GM18951 (cell line): ENCODE data around the gene PDCD1.
"Not testable (repeated sequence)": the region's sequence is repeated elsewhere in the genome, so short reads cannot be mapped to it uniquely, and the experiment has no call there.

Source experiments
- POLR2A ChIP-seq: IDR thresholded peaks from 4 replicates; pipeline ENCODE4 v1.6.1; 2011; ENCODE audit warnings: mild to moderate bottlenecking; ENCODE audit not compliant: insufficient read length, insufficient read depth; ENCODE audit errors: extremely low read depth
- in situ Hi-C: fragments of 300-500 bp; cut with MboI; formaldehyde crosslinking; loops from one replicate; pipeline ENCODE4 v1.12.0; 2022; ENCODE audit warnings: low sequenced_read_pairs, mixed read lengths, inconsistent platforms; ENCODE audit not compliant: unreplicated experiment

Gene PDCD1

DNA sequence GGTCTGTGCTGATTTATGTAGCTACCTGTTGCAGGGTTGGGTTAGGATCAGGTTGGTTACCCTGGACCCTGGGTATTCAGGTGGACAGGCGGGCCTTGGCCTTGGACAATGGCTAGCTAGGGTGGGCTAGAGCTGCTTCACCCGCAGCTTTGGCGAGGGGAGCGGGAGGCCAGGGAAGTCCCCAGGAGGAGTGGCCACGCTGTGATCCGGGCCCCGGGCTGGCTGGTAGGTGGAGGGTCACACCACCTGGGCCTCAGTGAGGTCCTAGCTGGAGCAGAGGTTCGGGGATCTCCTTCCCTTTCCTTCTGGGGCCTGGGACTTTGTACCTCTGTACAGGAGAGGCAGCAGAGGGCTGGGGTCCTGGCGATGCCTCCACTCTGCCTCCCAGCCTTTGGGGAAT, 20.6 kb upstream of the PDCD1 start:
- in situ Hi-C loops, result no loop called here
- TF ChIP-seq POLR2A, result no peak

DNA sequence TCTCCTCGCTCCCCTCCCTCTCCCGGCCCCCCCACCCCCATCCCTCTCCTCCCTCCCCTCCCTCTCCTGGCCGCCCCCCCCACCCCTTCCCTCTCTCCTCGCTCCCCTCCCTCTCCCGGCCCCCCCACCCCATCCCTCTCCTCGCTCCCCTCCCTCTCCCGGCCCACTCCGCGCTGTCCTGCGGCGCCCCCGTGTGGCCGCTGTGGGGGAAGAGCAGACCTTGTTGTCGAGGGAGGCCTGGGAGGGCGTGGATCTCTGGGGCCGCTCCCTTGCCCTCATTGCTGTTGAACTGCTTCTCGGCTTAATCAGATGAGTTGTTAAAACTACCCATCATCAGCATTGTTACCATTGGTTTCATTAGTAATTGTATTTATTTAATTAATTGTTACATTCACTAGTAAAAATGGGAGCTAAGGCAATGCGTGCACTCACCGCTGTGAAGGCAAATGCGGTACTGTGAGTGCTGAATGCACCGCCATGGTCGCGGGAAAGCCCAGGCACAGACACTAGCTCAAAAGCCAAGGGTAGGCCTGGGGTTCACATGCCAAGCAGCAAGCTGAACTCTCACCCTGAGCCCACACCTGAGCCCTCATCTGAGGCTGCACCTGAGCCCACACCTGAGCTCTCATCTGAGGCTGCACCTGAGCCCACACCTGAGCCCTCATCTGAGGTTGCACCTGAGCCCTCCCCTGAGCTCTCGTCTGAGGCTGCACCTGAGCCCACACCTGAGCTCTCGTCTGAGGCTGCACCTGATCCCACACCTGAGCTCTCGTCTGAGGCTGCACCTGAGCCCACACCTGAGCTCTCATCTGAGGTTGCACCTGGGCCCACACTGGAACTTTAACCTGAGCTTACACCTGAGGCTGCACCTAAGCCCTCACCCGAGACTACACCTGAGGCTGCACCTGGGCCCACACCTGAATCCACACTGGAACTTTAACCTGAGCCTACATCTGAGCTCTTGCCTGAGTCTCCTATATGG, 19.6 kb upstream of the PDCD1 start:
- no peak for TF ChIP-seq POLR2A
- in situ Hi-C loops, result no loop called here

DNA sequence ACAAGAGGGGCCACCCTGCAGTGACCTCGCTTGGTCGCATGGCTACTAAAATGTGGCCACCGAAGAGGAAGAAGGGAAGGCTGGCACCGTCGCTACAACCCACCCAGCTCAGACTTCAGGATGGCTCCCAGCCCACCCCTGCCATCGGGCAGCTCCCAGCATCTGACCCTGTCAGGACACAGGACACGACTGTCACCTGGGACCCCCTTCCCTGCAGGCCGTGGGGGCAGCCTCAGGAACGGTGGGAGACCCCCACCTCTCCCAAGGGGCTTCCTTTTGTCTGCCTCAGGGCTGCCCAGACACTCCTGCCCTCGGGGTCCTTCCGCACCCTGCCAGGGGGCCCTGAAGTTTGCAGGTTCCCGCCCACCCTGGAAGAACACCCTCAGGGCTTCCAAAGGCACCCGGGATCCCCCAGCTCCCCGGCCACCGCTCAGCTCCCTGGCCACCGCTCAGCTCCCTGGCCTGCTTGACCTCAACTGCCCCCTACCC, 18.5 kb upstream of the PDCD1 start:
- no peak for TF ChIP-seq POLR2A
- in situ Hi-C loops, result no loop called here

DNA sequence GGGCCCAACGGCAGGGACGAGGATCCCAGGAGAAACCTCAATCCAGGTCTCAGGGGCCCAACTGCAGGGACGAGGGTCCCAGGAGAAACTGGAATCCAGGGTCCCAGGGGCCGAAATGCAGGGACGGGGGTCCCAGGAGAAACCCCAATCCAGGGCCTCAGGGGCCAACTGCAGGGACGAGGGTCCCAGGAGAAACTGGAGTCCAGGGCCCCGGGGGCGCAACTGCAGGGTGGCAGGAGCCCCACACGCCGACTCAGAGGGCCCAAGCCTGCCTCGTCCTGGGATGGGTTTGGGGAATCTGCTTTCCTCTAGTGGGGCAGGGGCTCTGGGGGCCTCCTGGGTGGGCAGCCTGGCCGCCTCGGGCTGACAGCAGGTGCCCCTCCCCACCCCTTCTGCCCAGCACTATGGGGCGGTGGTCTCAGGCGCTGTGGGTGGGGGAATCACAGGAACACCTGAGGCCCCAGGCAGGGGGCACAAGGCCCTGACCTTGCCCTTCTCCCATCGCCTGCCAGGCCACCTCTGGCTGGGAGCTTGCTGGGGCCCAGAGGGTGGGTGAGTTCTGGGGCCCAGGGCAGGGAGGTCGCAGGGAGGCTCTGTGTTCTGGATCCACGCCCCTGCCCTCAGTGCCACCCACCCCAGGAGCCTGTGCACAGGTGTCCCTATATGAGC, 18.0 kb upstream of the PDCD1 start:
- TF ChIP-seq POLR2A, result no peak
- in situ Hi-C loops, result no loop called here

DNA sequence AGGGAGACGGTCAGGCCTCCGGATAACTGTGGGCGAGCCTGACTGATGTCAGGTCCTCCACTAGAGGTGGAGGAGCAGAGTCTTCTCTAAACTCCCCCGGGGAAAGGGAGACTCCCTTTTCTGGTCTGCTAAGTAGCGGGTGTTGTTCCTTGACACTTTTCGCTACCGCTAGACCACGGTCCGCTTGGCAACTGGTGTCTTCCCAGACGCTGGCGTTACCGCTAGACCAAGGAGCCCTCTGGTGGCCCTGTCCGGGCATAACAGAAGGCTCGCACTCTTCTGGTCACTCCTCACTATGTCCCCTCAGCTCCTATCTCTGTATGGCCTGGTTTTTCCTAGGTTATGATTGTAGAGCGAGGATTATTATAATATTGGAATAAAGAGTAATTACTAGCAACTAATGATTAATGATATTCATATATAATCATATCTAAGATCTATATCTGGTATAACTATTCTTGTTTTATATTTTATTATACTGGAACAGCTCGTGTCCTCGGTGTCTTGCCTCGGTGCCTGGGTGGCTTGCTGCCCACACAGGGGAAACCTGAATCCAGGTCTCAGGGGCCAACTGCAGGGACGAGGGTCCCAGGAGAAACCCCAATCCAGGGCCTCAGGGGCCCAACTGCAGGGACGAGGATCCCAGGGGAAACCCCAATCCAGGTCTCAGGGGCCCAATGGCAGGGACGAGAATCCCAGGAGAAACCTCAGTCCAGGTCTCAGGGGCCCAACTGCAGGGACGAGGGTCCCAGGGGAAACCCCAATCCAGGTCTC, 17.2 kb upstream of the PDCD1 start:
- in situ Hi-C loops, result not testable (repeated sequence)

DNA sequence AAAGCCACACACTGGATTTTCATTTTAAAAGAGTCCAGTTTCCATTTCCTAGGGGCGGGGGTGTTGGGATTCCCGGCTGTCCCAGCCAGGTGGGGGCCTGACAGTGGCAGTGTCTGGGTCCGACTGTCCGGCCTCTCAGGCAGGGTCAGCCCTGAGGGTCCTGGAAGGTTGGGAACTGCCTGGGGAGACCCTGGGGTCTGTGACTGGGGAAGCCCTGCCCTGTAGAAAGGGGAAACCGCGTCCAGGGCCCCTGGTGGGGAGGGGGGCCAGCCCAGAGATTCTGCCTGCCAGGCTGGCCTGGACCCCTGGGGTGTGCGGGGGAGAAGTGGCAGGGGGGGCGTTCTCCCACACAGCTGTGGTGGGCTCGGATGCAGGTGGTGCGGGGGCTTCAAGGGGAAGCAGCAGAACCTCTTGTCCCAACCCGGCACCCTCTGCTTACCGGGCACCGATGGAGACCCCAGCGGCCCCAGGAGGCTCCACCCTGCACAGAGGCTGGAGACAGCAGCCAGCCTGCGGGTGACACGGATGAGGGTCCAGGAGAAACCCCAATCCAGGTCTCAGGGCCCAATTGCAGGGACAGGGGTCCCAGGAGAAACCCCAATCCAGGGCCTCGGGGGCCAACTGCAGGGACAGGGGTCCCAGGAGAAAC, 15.7 kb upstream of the PDCD1 start:
- TF ChIP-seq POLR2A, result no peak
- in situ Hi-C loops, result no loop called here

DNA sequence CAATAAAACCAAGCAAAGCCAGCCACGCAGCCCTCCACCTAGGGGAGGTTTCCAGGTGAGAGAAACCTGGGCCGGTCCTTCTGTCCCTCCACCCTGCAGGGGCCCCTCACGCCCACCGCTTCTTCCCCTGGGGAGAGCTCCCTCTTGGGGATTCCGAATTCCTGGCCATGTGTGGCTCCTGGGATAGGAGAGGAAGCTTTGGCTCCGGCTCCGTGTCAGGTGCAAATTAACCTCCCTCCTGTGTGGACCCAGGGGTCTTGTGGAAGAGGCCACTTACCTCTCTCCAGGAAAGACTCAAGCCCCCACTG, 15.1 kb upstream of the PDCD1 start:
- in situ Hi-C loops, result no loop called here
- no peak for TF ChIP-seq POLR2A

DNA sequence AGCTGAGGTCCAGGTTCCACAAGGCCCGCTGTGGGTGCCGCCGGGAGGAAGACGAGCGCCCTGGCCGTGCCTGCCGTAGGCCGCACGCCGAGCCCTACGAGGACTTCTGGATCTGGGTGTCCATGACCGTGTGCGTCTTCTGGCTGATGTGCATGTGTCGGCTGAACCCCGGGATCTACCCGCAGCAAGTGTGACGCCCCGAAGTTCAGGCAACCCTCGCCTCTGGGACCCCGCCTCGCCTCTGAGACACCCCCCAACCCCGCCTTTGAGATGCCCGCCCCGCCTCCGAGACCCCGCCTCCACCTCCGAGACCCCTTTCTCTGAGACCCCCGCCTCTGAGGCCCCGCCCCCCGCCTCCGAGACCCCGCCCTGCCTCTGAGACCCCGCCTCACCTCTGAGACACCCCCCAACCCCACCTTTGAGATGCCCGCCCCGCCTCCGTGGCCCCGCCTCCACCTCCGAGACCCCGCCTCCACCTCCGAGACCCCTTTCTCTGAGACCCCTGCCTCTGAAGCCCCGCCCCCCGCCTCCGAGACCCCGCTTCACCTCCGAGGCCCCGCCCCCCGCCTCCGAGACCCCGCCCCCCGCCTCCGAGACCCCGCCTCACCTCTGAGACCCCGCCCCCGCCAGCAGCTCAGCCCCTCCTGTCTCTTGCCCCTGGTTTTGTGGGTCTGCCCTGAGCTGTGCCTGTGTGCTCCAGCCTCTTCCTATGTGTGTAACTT, 14.5 kb upstream of the PDCD1 start:
- no peak for TF ChIP-seq POLR2A
- in situ Hi-C loops, result no loop called here

DNA sequence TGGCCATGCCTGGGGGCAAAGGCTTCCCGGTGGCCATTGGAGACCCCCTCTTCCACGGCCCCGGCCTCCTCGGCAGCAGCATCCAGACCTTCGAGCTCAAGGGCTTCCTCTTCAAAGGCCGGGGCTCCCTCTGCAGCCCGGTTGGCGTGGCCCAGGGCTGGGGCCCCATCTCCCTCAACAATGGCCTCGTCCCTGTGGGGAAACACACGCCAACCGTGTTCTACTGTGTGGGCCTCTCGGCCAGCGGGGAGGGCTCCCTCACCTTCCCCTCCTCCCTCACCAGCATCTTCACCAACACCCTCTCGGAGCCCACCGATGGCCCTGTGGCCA, 13.6 kb upstream of the PDCD1 start:
- TF ChIP-seq POLR2A, result no peak
- in situ Hi-C loops, result no loop called here

DNA sequence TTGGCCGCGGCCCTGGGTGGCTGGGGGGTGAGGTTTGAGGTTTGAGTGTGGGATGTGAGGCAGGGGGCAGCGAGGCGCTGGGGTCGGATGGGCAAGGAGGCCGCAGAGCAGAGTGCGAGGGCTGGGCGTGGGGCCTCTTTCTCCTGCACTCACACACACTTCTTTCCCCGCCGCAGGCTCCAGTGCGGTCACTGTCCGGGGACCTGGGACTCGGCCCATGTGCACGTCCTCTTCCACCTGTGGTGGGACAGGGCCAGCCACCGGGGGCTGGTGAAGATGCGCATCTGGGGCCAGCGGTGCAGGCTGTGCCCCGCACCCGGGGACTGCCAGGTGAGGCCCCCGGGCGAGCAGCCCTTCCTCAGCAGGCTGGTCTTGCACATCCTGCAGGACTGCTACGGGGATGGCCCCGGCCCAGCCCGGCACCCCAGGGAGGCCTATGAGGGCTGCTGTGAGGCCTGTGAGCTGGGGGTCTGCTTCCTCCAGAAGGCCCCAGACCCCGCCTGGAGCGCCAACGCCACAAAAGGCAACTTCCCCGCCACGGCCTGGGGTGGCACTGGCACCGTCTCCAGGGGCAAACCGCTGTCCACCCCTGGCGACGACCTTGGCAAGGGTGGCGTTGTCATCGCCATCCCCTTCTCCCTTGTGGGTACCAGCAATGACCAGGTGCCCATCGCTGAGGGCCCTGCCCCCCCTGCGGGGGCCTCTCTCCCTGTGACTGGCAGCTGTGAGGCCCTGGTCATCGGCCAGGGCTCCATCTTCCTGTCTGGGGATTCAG, 13.0 kb upstream of the PDCD1 start:
- in situ Hi-C loops, result no loop called here
- TF ChIP-seq POLR2A, result no peak

DNA sequence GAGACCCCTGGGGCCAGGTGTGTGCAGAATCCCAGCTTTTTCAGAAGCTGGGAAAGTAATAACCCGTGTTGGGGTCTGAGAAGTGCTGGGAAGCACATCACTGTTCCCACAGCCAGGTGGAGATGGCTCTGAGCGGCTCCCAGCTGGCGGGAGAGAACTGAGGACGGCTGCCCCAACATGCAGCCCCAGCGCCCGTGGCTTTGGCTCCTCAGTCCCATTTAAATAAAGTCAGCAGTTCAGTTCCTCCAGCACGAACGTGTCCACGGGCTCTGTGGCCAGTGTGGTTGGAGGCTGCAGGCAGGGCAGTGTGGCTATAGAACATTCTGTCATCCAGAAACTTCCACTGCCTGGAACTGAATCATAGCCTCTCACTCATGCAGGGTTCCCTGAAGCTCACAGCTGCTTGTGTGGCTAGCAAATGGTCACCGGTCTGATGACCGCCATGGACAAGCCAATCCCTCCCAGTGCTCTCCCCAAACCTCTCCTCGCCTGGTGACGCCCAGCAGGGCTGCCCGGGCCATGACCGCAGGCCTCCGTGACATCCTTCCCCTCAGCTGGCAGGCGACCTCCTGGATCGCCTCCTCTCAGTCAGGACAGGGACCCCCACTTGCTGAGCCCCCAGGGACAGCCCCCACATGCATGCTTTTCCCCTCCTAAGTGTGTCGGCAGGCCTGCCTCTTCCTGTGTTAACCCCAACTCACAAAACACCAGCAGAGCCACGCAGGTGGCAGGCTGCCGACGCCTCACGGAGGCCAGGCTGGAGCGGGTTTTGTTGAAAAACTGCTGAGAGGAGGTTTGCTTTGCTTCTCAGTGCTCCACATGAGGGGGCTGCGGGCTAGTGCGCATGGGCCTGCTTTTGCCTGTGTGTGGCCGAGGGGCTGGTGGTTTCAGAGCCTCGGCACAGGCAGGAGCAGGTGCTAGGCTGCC, 12.2 kb upstream of the PDCD1 start:
- in situ Hi-C loops, result no loop called here

More for the DNA sequence above, 12.2 kb upstream of the PDCD1 start:
- no peak for TF ChIP-seq POLR2A
